ENCODE data around the gene ADAM17. TPM values are rescaled to one million over a fixed set of nuclear protein-coding genes. Genes with fewer than 3 reads are reported as not detected.
A peak's percentile ranks its signal among the peaks of the same experiment; 100 is the strongest.

Gene ADAM17
- total RNA-seq, 2 donors from 2014 or later, result 21.8 to 32.4 TPM

GRCh38 chr2:9545502-9545901 is 10.1 kb downstream of the ADAM17 start:
- TF ChIP-seq, protein P1, sequence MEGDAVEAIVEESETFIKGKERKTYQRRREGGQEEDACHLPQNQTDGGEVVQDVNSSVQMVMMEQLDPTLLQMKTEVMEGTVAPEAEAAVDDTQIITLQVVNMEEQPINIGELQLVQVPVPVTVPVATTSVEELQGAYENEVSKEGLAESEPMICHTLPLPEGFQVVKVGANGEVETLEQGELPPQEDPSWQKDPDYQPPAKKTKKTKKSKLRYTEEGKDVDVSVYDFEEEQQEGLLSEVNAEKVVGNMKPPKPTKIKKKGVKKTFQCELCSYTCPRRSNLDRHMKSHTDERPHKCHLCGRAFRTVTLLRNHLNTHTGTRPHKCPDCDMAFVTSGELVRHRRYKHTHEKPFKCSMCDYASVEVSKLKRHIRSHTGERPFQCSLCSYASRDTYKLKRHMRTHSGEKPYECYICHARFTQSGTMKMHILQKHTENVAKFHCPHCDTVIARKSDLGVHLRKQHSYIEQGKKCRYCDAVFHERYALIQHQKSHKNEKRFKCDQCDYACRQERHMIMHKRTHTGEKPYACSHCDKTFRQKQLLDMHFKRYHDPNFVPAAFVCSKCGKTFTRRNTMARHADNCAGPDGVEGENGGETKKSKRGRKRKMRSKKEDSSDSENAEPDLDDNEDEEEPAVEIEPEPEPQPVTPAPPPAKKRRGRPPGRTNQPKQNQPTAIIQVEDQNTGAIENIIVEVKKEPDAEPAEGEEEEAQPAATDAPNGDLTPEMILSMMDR (IDR thresholded peaks at IDR 0.05), result no peak
- no peak overlapping the region for H3K4me3 ChIP-seq
- H3K27me3 ChIP-seq (replicated peaks; ENCODE audit: insufficient read depth), result no peaks in the 10 kb centered on the region
- ATAC-seq (ENCODE audit: insufficient number of reproducible peaks, low FRiP score, low read depth), result no peak
- H3K4me1 ChIP-seq (ENCODE audit: control insufficient read depth in 1 of 2, low read depth in 2 of 2), result peaks cover 38 to 64% of the 10 kb centered on the region in 2 donors
- H3K36me3 ChIP-seq, result no peaks in the 10 kb centered on the region
- DNase-seq (ENCODE audit: low spot score), result no peak
- no peak overlapping the region for H3K27ac ChIP-seq
- no peaks in the 10 kb centered on the region for H3K9me3 ChIP-seq

GRCh38 chr2:9543557-9543956 is 12.1 kb downstream of the ADAM17 start:
- Histone ChIP-seq H3K9me3 (no peaks in the 10 kb centered on the region), H3K4me3 (no peak overlapping the region), H3K27me3 (replicated peaks; ENCODE audit: insufficient read depth) (no peaks in the 10 kb centered on the region), H3K27ac (no peak overlapping the region), H3K4me1 (ENCODE audit: control insufficient read depth in 1 of 2, low read depth in 2 of 2) (peaks cover 44 to 66% of the 10 kb centered on the region in 2 donors), H3K36me3 (no peaks in the 10 kb centered on the region)
- DNase-seq (ENCODE audit: low spot score), result no peak
- ATAC-seq (ENCODE audit: insufficient number of reproducible peaks, low FRiP score, low read depth), result no peak
- TF ChIP-seq, protein P1 (IDR thresholded peaks at IDR 0.05), result no peak

- TF ChIP-seq, protein P1 (IDR thresholded peaks at IDR 0.05), result no peak
- Histone ChIP-seq H3K27ac (peak overlapping the region in 1 of 2 donors; percentile 33), H3K9me3 (no peaks in the 10 kb centered on the region), H3K27me3 (replicated peaks; ENCODE audit: insufficient read depth) (no peaks in the 10 kb centered on the region), H3K4me1 (ENCODE audit: control insufficient read depth in 1 of 2, low read depth in 2 of 2) (peaks cover 29 to 39% of the 10 kb centered on the region in 2 donors), H3K36me3 (no peaks in the 10 kb centered on the region), H3K4me3 (peak overlapping the region; percentile 22)
- ATAC-seq (ENCODE audit: insufficient number of reproducible peaks, low FRiP score, low read depth) (no peak), DNase-seq (ENCODE audit: low spot score) (no peak)
Measured at GRCh38 chr2:9539531-9539930, 16.1 kb downstream of the ADAM17 start.

GRCh38 chr2:9538000-9538507 is 17.6 kb downstream of the ADAM17 start:
- ATAC-seq (ENCODE audit: insufficient number of reproducible peaks, low FRiP score, low read depth) (peak; percentile 62), DNase-seq (ENCODE audit: low spot score) (no peak)
- Histone ChIP-seq H3K9me3 (no peaks in the 10 kb centered on the region), H3K36me3 (no peaks in the 10 kb centered on the region), H3K4me3 (peak overlapping the region; percentile 32), H3K4me1 (ENCODE audit: control insufficient read depth in 1 of 2, low read depth in 2 of 2) (peaks cover 16 to 27% of the 10 kb centered on the region in 2 donors), H3K27me3 (replicated peaks; ENCODE audit: insufficient read depth) (no peaks in the 10 kb centered on the region), H3K27ac (peak overlapping the region; percentile 33 to 44)
- TF ChIP-seq, protein P1 (IDR thresholded peaks at IDR 0.05), result no peak

DNA sequence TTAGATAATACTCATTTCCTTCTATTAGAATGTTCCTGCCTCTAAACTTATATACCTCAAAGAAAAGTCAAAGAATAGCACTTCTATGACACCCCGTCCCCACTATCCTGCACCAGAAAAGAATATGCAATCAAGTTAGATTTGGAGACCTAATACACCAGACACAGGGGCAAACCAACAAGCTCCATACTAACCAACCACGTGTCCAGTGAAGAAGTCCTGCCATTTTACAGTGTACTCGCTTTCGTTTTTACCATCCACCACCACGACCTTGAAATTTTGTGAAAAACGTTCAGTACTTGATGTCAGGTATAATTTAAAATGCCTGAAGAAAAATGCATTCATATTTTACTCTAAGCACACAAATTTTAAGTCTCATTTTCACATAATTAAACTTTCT is 19.1 kb downstream of the ADAM17 start:
- no peaks in the 10 kb centered on the region for H3K27me3 ChIP-seq (replicated peaks; ENCODE audit: insufficient read depth)
- no peak for ATAC-seq (ENCODE audit: insufficient number of reproducible peaks, low FRiP score, low read depth)
- DNase-seq (ENCODE audit: low spot score), result no peak
- H3K27ac ChIP-seq, result no peak overlapping the region
- no peaks in the 10 kb centered on the region for H3K9me3 ChIP-seq
- TF ChIP-seq, protein P1 (IDR thresholded peaks at IDR 0.05), result no peak
- no peaks in the 10 kb centered on the region for H3K36me3 ChIP-seq
- H3K4me3 ChIP-seq, result no peak overlapping the region
- H3K4me1 ChIP-seq (ENCODE audit: control insufficient read depth in 1 of 2, low read depth in 2 of 2), result peaks cover 16 to 23% of the 10 kb centered on the region in 2 donors

Measured in thoracic aorta (tissue), 2 donors.